Measurements from ENCODE around the gene CWC22.
"Not testable (repeated sequence)": the region's sequence is repeated elsewhere in the genome, so short reads cannot be mapped to it uniquely, and the experiment has no call there.

The CWC22 gene

GRCh38 chr2:179952658-179953057 lies 54.4 kb downstream of the CWC22 start:
- DNase-seq (ENCODE audit: low read depth in 2 of 2) = no peak

- DNase-seq (ENCODE audit: low read depth in 2 of 2) = no peak
Observed at GRCh38 chr2:179951680-179952079, 55.4 kb downstream of the CWC22 start.

DNA sequence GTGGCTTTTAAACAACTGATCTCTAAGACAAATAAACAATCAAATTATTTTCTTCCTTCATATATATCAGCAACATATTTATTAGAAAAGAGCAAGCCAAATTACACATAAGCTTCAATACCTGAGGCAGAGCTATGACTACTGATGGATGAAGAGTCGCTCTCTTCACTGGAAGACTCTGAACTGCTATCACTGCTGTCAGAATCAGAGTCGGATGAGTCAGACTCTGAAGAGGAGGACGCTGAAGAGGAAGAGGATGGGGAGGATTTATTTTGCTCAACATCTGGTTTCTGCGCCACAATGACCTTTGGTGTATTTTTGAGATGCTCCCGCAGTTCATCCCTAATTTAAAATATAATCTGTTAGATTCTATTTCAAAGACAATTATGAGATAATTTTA lies 56.7 kb downstream of the CWC22 start:
- no peak for DNase-seq (ENCODE audit: low read depth in 2 of 2)

DNA sequence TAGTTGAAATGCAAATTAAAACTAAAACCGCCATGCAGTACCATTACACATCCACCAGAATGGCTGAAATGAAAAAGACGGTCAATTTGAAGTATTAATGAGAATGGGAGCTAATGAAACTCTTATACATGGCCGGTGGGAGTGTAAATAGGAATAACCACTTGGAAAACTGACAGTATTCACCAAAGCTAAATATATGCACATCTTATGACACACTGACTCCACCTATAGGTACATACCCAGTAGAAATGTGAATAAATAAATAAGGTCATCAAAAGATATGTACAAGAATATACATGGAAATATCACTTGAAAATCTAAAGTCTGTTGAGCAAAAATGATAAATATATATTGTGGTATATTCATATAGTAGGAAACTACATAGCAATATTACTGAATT lies 57.7 kb downstream of the CWC22 start:
- DNase-seq (ENCODE audit: low read depth in 2 of 2) = no peak

- DNase-seq (ENCODE audit: low read depth in 2 of 2) = no peak
Observed at GRCh38 chr2:179948058-179948457, 59.0 kb downstream of the CWC22 start.

GRCh38 chr2:179946810-179947615 lies 60.1 kb downstream of the CWC22 start:
- DNase-seq (ENCODE audit: low read depth in 2 of 2) = no peak

DNA sequence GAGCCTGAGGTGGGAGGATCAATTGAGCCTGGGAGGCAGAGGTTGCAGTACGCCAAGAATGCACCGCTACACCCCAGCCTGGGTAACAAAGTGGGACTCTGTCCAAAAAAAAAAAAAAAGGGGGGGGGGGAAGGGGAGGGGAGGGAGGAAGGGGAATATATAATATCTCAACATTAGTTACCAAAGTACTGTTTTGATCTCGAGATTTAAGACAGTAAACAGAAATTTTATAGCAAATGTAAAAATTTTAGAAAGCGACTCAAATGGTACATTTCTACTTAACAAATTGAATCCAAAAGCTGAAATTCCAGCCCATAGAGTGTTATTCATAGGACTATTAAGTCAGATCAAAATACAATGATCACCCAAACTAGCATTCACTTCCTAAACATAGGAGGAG lies 60.8 kb downstream of the CWC22 start:
- no peak for DNase-seq (ENCODE audit: low read depth in 2 of 2)

- DNase-seq (ENCODE audit: low read depth in 2 of 2) = no peak
Observed at GRCh38 chr2:179939259-179939658, 67.8 kb downstream of the CWC22 start.

DNA sequence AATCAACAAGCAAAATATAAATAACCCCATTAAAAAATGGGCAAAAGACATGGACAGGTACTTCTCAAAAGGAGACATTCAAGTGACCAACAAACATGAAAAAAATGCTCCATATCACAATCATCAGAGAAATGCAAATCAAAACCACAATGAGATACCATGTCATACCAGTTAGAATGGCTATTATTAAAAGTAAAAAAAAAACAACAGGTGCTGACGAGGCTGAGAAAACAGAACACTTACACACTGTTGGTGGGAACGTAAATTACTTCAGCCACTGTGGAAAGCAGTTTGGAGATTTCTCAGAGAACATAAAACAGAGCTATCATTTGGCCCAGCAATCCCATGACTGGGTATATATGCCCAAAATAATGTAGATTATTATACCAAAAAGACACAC lies 69.1 kb downstream of the CWC22 start:
- no peak for DNase-seq (ENCODE audit: low read depth in 2 of 2)

DNA sequence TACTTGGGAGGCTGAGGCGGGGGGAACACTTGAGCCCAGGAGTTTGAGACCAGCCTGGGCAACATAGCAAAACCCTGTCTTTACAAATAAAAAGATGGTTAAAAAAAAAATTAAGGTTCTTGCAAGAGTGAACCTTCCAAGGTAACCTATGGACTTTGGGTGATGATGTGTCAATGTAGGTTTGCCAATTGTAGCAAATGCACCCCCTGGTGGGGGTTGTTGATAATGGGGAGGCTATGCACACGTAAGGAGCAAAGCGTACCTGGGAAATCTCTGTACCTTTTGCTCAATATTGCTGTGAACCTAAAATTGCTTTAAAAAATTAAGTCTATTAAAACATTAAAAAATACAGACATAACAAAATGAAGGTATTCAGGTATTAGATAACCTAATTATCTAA lies 70.4 kb downstream of the CWC22 start:
- no peak for DNase-seq (ENCODE audit: low read depth in 2 of 2)

DNA sequence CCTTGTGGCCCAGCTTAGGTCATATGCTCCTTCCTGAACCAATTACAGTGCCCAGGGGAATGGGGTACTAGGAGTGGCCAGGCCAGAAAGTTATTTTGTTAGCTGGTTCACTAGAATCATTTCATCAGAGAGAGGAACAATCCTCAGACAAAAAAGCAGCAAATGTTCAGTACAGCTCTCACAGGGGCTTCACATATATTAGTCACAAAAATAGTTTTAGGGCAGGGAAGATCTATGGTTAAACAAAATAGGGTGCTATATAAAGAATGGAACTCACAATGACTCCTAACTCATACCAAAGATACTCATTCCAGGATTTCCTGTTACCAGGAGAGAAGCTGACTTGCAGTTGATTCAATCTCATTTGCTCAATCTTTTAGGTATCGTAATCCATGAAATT lies 71.0 kb downstream of the CWC22 start:
- no peak for DNase-seq (ENCODE audit: low read depth in 2 of 2)

DNA sequence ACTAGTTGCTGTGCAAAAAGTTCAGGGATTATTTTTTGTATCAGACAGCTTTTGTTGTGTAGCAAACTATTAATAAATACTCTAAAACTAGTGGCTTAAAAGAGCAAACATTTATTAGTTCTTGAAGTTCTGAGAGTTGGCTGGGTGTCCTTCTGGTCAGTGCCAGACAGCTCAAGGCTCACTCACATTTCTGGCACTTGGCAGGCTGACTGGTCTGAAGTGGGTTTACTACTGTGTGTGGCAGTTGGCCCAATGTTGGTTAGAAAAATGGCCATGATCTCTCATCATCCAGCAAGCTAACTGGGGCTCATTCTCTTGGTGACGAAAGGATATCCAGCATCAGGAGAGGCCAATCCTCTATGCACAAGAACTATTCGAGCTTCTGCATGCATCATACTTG lies 74.3 kb downstream of the CWC22 start:
- DNase-seq (ENCODE audit: low read depth in 2 of 2) = no peak

DNA sequence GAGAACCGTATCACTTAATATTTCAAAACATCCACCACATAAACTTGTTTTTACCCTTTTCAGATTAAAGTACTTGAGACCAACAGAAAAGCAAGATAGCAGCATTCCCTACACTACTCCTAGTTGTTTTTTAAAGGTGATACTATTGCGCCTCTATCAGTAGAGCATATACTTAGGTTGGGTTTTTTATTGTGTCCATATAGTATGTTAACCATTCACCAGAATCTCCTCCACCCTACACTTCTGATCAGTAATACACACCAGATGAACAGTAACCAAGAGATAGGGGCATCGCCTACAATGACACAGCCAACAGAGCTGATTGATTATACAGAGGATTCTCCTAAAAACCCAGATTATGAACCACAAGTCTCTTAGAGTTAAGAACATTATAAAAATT lies 75.6 kb downstream of the CWC22 start:
- no peak for DNase-seq (ENCODE audit: low read depth in 2 of 2)

DNA sequence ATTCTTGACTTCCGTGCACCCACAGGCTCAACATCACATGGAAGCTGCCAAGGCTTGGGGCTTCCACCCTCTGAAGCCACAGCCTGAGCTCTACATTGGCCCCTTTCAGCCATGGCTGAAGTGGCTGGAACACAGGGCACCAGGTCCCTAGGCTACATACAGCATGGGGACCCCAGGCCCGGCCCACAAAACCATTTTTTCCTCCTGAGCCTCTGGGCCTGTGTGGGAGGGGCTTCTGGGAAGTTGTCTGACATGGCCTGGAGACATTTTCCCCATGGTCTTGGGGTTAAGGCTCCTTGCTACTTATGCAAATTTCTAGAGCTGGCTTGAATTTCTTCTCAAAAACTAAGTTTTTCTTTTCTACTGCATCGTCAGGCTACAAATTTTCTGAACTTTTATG lies 77.1 kb downstream of the CWC22 start:
- not testable (repeated sequence) for DNase-seq (ENCODE audit: low read depth in 2 of 2)

GRCh38 chr2:179927041-179927440 lies 80.1 kb downstream of the CWC22 start:
- DNase-seq (ENCODE audit: low read depth in 2 of 2) = no peak

DNA sequence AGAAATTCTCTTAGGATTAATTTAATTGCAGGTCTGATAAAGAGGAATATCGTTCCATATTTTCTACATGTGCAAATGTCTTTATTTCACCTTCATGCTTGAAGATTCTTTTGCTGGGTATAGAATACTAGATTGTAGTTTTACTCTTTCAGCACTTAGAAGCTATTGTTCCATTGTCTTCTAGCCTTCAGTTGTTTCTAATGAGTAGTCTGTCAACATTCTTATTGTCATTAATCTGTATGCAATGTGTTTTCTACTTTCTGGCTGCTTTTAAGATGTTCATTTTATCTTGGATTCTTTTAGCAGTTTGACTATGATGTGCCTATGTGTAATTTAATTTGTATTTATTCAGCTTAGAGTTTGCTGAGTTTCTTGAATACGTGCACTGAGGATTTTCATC lies 81.4 kb downstream of the CWC22 start:
- DNase-seq (ENCODE audit: low read depth in 2 of 2) = no peak

- DNase-seq (ENCODE audit: low read depth in 2 of 2) = no peak
Observed at GRCh38 chr2:179917272-179917671, 89.8 kb downstream of the CWC22 start.

- DNase-seq (ENCODE audit: low read depth in 2 of 2) = no peak
Observed at GRCh38 chr2:179915395-179915992, 91.6 kb downstream of the CWC22 start.

- no peak for DNase-seq (ENCODE audit: low read depth in 2 of 2)
Observed at GRCh38 chr2:179913809-179914208, 93.3 kb downstream of the CWC22 start.

DNA sequence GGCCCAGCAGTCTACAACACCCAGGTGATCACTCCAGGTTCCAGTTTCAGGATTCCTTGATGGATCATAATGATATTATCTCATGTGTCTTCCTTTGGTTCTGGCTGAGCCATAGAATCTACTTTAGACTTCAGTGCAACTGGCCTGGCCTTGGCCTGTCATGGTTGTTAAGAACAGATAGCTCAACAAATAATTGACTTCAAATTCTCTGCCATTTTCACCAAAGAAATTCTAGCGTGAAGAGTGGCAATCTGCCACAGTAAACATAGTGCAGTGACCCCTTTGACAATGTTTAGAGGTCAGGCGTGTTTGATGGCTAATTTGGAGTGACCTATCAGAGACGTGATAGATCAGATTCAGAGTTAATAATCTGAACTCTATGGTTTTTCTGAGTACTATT lies 95.5 kb downstream of the CWC22 start:
- DNase-seq (ENCODE audit: low read depth in 2 of 2) = no peak

DNA sequence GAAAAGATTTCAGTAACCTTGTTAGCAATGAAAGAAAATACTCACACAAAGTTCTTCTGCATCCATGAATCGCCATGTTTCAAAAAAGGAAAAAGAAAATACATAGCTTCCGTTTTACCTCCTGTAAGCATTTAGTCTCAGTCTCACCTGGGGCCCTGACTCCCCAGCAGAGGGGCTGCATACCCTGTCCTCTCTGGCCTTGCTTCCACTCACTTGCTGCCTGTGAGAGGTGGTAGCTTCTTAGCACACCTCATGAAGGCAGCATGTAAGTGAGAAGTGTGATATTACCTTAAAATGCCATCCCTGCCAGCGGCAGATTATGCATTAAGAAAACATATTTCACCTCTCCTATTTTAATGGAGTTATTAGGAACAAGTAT lies 96.4 kb downstream of the CWC22 start:
- DNase-seq (ENCODE audit: low read depth in 2 of 2) = no peak

DNA sequence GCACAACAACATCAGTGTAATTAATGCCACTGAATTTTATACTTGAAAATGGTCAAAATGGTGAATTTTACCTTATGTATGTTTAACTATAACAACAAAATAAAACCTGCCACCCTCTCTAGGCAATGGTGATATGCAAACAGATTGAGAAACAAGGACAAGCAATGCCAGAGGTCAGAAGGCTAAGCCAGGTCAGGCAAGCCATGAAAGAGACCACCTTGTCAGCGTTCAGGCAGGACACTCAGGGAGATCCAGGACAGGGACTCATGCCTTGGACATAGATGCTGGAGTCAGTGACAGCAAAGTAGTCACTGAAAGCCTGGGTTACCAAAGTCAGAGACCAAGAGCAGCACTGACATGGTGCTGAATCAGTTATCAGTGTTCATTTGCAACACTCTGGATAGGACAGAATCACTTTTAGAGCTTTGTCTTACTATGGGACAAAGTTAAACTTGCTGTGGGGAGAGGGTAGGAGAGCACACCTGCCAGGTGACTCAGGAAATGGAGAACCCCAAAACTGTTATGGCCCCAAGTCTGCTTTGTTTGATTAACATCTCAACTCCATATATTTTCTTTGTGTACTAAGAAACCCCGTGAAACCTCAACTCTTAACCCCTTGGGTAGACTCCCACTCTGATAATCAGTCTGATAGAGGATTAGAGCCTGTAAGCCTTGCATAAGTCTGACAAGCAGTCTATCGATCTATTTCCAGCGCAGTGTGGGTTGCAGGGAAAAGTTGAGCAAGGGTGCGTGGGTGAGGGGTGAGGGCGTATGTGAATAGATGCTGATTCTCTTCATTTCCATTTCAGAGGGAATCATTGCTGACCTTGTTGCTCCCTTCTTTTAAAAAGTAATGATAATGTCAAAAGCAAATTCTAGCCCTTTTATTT lies 97.0 kb downstream of the CWC22 start:
- DNase-seq (ENCODE audit: low read depth in 2 of 2) = no peak

DNA sequence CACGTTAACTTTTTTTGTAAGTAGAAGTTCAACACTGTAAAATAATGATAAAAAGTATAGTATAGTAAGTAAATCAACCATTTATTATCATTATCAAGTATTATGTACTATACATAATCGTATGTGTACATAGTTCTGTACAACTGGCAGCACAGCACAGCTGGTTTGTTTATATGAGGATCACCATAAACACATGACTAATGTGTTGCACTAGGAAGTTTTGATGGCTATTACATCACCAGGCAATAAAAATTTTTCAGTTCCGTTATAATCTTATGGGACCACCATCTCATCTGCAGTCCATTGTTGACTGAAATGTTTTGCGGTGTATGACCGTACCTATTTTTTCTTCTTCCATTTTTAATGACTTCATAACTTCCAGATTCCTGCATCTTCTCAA lies 106.4 kb downstream of the CWC22 start:
- no peak for DNase-seq (ENCODE audit: low read depth in 2 of 2)
